HG02970 (cell line): ENCODE measurements around the gene SKP1.
A peak's percentile ranks its signal among the peaks of the same experiment; 100 is the strongest.
"Not testable (repeated sequence)": the region's sequence is repeated elsewhere in the genome, so short reads cannot be mapped to it uniquely, and the experiment has no call there.

Source experiments
- ATAC-seq: cut with Tn5 transposase; IDR thresholded peaks from one replicate; pipeline ENCODE4 v1.9.1; 2021; ENCODE audit warnings: mild to moderate bottlenecking, moderate library complexity, moderate number of reproducible peaks; ENCODE audit not compliant: unreplicated experiment, low FRiP score

Gene SKP1

DNA sequence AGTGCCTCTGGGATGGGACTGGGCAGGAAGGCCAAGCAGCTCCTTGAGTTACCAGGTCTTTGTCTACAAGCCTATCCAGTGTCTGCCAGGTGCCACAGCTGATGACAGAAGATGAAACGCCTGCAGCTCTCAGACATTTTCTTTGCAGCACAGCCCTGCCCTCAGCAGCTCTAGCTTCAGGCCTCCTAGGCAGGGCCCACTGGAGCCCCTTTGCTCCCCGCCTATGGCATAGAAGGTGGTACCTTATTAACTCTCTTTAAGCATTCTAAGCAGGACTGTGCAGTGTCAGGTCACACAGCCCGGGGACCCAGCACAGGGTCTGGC is 1.3 kb upstream of the SKP1 start:
- ATAC-seq: no peak

GRCh38 chr5:134177369-134178095 is 782 bp upstream of the SKP1 start:
- ATAC-seq: peak; percentile 5

DNA sequence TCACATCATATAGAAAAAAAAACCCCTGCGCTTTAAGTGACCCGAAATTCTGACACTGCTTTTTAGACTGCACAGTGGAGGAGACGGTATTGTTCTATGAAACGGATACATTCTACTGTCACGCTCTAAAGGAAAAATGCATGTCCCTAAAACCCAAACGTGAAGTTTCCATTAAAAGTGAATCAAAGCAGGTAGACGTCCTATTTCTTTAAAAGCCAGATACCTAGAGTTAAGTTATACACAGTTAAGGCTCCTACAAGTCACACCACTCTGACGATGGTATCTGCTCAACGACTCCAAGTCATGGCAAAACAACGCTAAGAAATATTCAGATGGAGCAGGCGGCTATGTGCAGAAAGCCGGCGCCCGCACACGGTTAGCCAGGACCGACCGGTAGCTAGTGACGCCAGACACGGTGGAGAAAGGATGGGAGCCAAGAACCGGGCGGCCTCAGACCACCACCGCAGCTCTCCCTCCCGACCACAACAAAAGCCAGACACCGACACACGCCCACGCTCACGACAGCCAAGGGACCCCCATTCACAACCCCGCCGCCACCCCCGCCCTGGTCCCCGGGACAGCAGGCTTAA is 734 bp downstream of the SKP1 start:
- no peak for ATAC-seq

DNA sequence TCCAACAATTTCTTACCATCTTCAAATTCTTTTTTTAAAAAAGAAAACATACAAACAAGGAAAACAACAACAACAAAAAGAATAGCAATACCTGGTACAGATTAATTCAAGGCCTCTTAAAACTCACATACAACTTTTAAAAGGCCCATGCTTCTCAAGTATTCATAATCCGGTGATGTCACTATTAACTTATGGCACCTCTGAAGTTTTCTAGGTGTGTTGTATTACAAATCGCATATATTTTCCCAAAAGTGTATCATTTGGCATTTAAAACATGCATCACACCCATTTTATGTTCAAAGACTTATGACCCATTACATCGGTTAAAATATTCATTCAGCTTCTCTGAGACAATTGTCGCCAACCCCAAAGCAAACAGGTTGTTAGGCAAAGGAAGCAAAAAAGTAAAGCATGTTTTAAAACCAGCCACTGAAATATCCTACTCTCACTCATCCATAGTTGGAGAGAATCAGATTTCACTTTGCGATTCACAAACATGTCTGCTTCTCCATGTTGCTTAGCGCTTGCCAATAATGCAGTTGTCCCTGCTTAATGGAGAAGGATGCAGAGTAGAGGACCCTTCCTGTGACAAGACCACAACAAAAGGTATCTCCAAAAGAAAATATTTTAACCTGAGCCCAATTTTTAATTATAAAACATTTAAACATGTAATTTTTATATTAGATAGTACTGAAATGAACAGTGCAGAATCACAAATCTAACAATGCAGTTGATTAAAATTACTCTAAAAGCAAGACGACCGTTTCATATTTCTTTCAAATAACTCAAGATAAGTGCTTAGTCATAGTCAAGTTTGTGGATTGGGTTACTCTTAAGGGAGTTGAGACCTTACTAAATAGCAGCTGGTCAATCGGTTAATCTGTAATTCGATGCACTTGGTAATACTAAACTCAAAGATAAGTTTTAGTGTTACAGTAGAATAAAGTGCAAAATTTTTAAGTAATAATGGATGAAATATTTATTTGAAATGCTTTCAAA is 1.6 kb downstream of the SKP1 start:
- ATAC-seq: no peak

DNA sequence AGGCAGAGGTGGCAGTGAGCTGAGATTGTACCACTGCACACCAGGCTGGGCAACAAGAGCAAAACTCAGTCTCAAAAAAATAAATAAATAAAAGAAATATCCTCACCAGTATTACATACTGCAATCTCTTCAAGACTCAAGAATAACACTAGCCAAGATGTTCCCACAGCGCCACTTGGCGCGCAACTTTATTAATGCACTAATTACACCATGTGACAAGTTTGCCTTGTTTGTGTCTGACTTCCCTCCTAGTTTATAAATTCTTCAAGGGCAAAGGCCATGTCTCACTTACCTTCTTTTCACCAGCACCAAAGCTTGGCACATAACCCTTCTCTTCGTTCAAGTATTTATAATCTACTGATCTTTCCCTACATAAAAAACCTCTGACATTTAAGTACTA is 4.8 kb downstream of the SKP1 start:
- no peak for ATAC-seq

GRCh38 chr5:134162592-134162991 is 14.2 kb downstream of the SKP1 start:
- ATAC-seq: no peak

GRCh38 chr5:134161513-134162395 is 15.0 kb downstream of the SKP1 start:
- no peak for ATAC-seq

DNA sequence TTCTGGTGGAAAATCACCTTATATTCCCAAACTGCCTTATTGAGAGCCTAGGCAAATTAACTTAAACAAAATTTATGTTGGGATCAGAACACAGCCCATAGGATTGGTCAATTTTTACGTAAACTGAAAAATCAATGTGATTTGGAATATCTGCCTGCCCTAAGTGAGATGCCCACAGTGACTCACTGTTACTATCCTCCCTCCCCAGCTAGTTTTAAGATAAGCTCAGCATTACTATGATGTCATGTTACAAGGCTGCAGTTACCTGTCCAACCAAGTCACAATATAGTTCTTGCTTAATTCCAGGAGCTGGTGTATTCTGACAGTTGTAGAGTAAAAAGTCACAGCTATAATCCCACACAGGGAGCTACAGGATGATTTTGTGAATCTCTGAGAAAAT is 23.1 kb downstream of the SKP1 start:
- ATAC-seq: no peak

GRCh38 chr5:134153241-134153640 is 23.5 kb downstream of the SKP1 start:
- no peak for ATAC-seq

- not testable (repeated sequence) for ATAC-seq
Observed at GRCh38 chr5:134152173-134152832, 24.4 kb downstream of the SKP1 start.

DNA sequence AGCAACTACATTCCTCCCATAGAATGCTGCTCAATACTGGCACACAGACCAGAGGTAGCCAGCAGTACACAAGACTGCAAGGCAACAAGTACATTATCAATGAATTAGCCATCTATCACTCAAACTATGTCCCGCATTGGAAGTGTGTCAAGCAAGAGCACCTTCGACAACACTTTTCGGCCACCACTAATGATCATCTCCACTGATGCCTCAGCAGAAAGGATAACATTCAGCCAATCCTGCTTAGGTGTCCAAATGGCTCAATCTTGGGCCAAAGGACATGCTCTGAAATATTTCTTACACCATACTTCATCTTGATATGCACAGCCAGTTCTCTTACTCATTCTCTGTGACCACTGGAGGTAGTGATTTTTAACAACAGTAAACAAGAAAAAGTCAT is 25.0 kb downstream of the SKP1 start:
- no peak for ATAC-seq

DNA sequence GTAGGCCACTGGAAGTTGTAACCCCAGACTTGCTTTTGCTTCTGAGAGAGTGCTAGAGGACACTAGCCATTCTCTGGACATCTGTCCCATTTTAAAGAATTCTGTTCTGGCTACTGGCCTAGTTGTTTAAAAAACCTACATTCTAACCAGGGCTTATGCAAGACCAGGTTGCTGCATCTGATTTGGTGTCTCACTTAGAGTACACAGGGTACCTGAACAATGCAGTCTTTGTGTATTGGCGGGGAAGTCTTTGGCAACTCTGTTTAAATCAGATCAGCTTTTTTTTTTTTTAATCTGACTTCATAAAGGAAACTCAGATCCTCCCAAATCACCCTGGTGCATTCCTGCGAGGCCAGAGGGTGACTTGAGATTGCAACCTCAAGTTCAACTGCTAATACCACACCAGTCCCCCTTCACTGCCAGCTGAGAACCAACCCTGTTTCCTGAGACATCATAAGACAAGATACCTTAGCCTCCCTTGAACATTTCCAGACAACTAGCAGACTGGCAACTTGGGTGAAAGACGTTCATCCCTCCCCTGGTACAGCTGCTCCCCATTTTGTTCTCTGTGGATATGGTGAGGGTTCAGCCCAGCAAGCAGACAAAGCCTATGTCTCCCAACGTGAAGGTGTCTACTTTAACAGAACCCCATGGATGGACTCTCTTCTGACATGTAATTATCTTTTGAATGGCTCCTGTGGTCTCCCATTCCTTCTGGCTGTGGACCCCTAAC is 27.0 kb downstream of the SKP1 start:
- ATAC-seq: no peak

GRCh38 chr5:134148986-134149539 is 27.7 kb downstream of the SKP1 start:
- ATAC-seq: no peak

DNA sequence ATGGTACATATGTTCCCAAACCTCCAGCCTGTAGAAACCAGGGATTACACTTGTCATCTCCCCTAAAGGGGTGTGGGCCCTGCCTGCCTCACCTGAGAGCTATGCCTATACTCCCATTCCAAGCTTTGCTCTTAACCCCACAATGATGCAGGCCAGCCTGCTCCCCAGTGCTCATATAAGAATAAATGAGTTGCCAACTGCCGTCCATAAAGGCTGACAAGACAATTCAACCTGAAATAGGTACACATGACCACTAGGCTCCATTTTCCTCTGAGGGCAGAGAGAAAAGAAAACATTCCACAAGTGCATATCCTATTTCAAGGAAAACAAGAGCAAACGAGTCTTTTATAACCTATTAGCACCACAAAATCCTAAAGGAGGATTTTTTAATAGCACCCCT is 28.4 kb downstream of the SKP1 start:
- no peak for ATAC-seq

DNA sequence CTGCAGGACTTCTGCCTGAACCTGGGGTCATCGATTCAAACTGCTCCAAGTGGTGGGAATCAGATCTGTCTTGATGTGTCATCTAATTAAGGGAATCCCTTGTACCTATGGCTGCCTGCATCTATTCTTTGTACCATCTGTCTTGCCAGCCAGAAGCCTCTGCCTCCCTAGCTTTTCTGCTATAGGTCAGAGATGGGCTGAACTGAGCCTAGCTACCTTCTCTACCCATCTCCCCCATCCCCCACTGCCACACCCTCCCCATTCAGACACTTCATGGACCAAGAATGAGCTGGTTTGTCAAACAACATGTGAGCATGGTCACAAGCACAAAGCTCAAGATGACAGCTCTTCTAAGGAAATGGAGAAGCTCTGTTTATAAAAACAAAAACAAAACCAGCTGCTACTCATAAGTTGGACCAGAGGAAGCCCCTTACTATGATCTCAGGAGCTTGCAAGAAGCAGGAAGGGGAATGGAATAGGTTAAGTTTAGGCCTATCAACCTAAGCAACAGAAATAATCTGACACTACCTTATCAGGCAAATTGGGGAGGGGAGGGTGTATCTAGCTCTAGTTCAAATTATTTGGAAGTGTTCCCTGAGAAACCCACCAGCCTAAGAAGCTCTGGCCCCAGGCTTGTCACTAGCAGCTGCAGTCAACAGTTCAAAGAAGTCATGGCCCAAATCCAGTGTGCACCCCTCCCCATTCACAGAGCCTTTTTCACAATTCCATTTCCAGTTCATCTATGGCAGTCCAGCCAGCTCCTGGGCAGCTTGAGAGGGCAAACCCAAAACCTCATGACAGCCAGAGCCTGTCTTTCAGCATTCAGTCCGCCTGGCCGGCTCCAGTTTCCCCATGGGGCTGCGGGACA is 29.9 kb downstream of the SKP1 start:
- ATAC-seq: no peak

DNA sequence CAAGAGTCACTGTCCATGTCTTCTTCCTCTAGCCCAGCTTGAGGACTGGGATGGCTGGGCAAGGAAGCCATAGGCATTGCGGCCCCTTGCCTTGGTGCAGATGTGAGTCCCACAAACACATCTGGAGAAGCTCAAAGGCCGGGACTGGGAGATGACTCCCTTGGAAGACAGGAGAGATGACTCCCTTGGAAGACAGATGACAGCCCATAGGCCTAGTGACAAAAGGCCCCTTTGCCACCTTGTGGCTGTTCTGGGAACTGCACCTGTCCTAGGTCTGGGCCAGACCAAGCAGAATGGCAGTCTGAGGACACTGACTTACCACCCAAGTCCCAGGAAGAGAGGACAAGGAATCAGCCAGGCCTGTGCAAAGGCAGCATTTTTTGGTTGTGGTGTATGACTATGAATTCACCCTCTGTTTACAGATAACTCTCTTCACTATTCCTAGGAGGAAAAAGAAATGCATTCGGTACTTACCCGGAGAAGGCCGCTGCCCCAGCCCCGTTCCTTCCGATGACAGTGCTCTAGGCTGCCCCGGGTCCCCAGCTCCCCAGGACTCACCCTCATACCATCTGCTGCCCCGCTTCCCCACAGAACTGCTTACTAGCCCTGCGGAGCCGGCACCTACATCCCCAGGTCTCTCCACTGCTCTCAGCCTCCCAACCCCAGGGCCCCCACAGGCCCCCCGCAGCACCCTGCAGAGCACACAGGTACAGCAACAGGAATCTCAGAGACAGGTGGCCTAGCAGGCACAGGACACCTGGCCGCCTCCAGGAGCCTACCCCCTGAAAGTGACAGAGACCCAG is 30.8 kb downstream of the SKP1 start:
- ATAC-seq: no peak
